ENCODE measurements around the gene MSH2. TPM values are rescaled to one million over a fixed set of nuclear protein-coding genes. Genes with fewer than 3 reads are reported as not detected.
A peak's percentile ranks its signal among the peaks of the same experiment; 100 is the strongest.

MSH2 gene
- total RNA-seq, 2 donors from 2014 or later = 4.3 to 8.9 TPM

DNA sequence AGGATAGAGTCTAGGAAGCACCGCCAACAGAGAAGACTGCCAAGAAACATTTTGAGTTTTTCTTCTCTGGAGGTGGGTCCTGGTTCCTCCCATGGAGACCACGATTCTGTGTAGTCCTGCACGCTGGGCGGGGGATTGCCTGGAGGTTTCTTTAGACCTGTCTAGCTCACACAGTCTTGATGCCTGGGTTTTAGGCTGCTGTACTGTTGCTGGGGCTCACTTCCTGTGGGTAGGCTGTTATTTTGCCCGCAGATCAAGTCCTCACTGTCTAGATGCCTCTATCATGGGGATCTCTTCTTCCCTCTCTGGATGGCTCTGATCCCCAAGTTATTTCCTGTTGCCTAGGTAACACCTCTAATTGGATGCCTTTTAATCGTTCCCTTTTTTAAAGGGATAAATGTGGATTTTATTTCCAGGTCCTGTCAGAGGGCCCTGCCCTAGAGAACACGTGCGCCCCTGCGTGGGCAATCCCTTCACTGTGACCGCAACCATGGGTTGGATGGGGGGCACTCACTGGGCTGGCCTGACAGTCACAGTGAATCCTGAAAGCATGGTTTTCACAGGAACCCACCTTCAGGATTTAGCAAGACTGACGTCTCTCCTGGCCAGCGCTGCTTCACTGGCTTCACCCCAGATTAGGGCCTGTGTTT lies 115.7 kb downstream of the MSH2 start:
- Histone ChIP-seq H3K27me3 (no peaks in the 10 kb centered on the region), H3K27ac (no peak overlapping the region), H3K36me3 (no peaks in the 10 kb centered on the region), H3K4me3 (no peak overlapping the region), H3K9me3 (no peaks in the 10 kb centered on the region), H3K4me1 (peaks cover 0 to 14% of the 10 kb centered on the region in 2 donors)
- no peak for DNase-seq (ENCODE audit: low spot score)
- TF ChIP-seq, protein P1, sequence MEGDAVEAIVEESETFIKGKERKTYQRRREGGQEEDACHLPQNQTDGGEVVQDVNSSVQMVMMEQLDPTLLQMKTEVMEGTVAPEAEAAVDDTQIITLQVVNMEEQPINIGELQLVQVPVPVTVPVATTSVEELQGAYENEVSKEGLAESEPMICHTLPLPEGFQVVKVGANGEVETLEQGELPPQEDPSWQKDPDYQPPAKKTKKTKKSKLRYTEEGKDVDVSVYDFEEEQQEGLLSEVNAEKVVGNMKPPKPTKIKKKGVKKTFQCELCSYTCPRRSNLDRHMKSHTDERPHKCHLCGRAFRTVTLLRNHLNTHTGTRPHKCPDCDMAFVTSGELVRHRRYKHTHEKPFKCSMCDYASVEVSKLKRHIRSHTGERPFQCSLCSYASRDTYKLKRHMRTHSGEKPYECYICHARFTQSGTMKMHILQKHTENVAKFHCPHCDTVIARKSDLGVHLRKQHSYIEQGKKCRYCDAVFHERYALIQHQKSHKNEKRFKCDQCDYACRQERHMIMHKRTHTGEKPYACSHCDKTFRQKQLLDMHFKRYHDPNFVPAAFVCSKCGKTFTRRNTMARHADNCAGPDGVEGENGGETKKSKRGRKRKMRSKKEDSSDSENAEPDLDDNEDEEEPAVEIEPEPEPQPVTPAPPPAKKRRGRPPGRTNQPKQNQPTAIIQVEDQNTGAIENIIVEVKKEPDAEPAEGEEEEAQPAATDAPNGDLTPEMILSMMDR (IDR thresholded peaks at IDR 0.05) = no peak

- no peak overlapping the region for H3K4me3 ChIP-seq
- H3K27me3 ChIP-seq = no peaks in the 10 kb centered on the region
- TF ChIP-seq, protein P1 (IDR thresholded peaks at IDR 0.05) = no peak
- H3K27ac ChIP-seq = no peak overlapping the region
- H3K9me3 ChIP-seq = no peaks in the 10 kb centered on the region
- no peaks in the 10 kb centered on the region for H3K36me3 ChIP-seq
- no peak for DNase-seq (ENCODE audit: low spot score)
- H3K4me1 ChIP-seq = peaks cover 0 to 14% of the 10 kb centered on the region in 2 donors
Observed at GRCh38 chr2:47519147-47519537, 116.2 kb downstream of the MSH2 start.

DNA sequence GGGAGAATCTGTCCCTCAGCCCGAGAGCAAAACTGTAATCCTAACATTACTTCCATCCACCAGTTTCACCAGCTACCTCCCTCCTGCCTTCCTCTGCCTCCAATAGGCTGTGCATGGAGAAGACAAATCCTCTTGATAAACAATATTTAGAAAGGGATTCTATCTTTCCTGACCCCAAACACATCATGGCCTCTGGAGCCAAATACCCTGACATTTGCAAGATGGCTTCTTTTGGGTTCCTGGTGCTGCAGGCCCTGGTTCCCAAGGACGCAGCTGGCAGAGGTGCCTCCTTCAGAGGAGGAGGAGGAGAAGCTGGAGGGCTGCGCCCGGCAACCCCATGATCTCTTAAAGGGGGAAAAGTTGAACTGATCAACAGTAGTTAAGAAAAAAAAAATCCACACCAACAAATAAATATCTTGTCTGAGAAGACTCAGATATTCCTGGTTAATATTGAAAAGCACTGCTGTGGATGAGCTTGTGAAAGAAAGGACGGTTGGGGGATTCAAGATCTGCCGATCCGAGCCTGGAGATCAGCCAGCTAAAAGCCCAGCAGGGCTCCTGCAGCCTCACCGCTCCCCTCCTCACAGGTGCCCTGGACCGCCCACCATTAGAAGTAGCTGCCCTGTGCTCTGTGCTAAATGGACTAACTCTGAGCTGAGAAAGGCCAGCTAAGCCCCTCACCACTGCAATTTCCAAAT lies 116.8 kb downstream of the MSH2 start:
- H3K4me1 ChIP-seq = peaks cover 0 to 14% of the 10 kb centered on the region in 2 donors
- TF ChIP-seq, protein P1 (IDR thresholded peaks at IDR 0.05) = no peak
- no peak for DNase-seq (ENCODE audit: low spot score)
- H3K4me3 ChIP-seq = no peak overlapping the region
- H3K36me3 ChIP-seq = no peaks in the 10 kb centered on the region
- no peak overlapping the region for H3K27ac ChIP-seq
- H3K9me3 ChIP-seq = no peaks in the 10 kb centered on the region
- H3K27me3 ChIP-seq = no peaks in the 10 kb centered on the region

DNA sequence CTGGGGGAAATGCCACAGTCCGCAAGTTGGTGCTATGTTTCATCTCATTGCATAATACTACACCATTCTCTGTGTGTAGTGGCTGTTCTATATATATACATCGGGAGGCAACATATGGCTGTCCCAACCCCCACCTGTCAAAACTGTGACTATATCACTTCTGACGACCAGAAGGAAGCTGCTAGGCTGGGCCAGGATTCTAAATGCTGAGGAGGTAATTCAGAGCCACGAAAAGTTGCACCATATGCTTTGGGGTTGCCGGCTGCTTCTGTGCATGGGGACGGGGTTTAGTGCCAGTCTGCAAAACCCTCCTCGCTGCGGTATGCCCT lies 117.3 kb downstream of the MSH2 start:
- TF ChIP-seq, protein P1 (IDR thresholded peaks at IDR 0.05) = no peak
- H3K36me3 ChIP-seq = no peaks in the 10 kb centered on the region
- peak overlapping the region in 1 of 2 donors; percentile 46 for H3K4me3 ChIP-seq
- no peak for DNase-seq (ENCODE audit: low spot score)
- H3K4me1 ChIP-seq = peaks cover 0 to 14% of the 10 kb centered on the region in 2 donors
- no peak overlapping the region for H3K27ac ChIP-seq
- H3K9me3 ChIP-seq = no peaks in the 10 kb centered on the region
- no peaks in the 10 kb centered on the region for H3K27me3 ChIP-seq

- H3K4me1 ChIP-seq = peaks cover 0 to 14% of the 10 kb centered on the region in 2 donors
- no peaks in the 10 kb centered on the region for H3K36me3 ChIP-seq
- H3K9me3 ChIP-seq = no peaks in the 10 kb centered on the region
- peak overlapping the region; percentile 27 to 46 for H3K4me3 ChIP-seq
- H3K27me3 ChIP-seq = no peaks in the 10 kb centered on the region
- H3K27ac ChIP-seq = no peak overlapping the region
- TF ChIP-seq, protein P1 (IDR thresholded peaks at IDR 0.05) = peak; percentile 17 to 29
- no peak for DNase-seq (ENCODE audit: low spot score)
Observed at GRCh38 chr2:47520825-47521665, 118.1 kb downstream of the MSH2 start.

Measured in right atrium auricular region (tissue), 2 donors.